Measurements from ENCODE around the gene PPFIBP1. TPM values are rescaled to one million over a fixed set of nuclear protein-coding genes. Genes with fewer than 3 reads are reported as not detected.

Gene PPFIBP1
- total and polyA plus RNA-seq, 9 of the 15 experiments (the other 6 are each of a cell fraction or from before 2014, with no cell fraction given) = 0.46 to 3.5 (median 1.8) TPM

GRCh38 chr12:27703720-27704452 lies 179.9 kb downstream of the PPFIBP1 start (continued):
- peak; percentile 96 for TF ChIP-seq FOXM1 (IDR thresholded peaks at IDR 0.05; ENCODE audit: low read depth)
- TF ChIP-seq FOXM1 (CRISPR knock-in tag; IDR thresholded peaks at IDR 0.05; ENCODE audit: low read depth) = no peak
- no peak for TF ChIP-seq GATAD2A (IDR thresholded peaks at IDR 0.05)
- no peak for TF ChIP-seq CLOCK (CRISPR knock-in tag; IDR thresholded peaks at IDR 0.05; ENCODE audit: borderline replicate concordance)
- no peak for TF ChIP-seq RREB1 (CRISPR knock-in tag; IDR thresholded peaks at IDR 0.05)
- TF ChIP-seq ZNF644 (tag; IDR thresholded peaks at IDR 0.05; ENCODE audit: low read depth) = no peak
- peak; percentile 94 for TF ChIP-seq TEAD4 (IDR thresholded peaks at IDR 0.05; ENCODE audit: low read length)
- TF ChIP-seq TEAD4 (CRISPR knock-in tag; IDR thresholded peaks at IDR 0.05; ENCODE audit: borderline replicate concordance) = peak; percentile 87; the same call in 1 of the 2 replicates
- no peak for TF ChIP-seq ZNF263 (CRISPR knock-in tag; IDR thresholded peaks at IDR 0.05; ENCODE audit: borderline replicate concordance)
- TF ChIP-seq TEAD1 (CRISPR knock-in tag; IDR thresholded peaks at IDR 0.05) = peak; percentile 99 to 100
- TF ChIP-seq CHCHD3 (CRISPR knock-in tag; IDR thresholded peaks at IDR 0.05) = no peak
- TF ChIP-seq ID3 (CRISPR knock-in tag; IDR thresholded peaks at IDR 0.05) = no peak
- no peak for TF ChIP-seq ID3 (tag; IDR thresholded peaks at IDR 0.05)
- TF ChIP-seq TCF3 (CRISPR knock-in tag; IDR thresholded peaks at IDR 0.05) = no peak
- TF ChIP-seq EP300 (IDR thresholded peaks at IDR 0.05; ENCODE audit: low read length) = peak; percentile 82
- no peak for TF ChIP-seq C11orf30 (IDR thresholded peaks at IDR 0.05; ENCODE audit: low read depth)
- TF ChIP-seq FUS (optimal IDR thresholded peaks at IDR 0.05; ENCODE audit: low read depth, low read length) = no peak
- TF ChIP-seq KLF10 (CRISPR knock-in tag; IDR thresholded peaks at IDR 0.05) = no peak
- TF ChIP-seq NEUROD1 (IDR thresholded peaks at IDR 0.05; ENCODE audit: borderline replicate concordance, low read depth, low read length, partially characterized antibody) = no peak
- peak; percentile 44; the same call in 1 of the 2 replicates for TF ChIP-seq DPF2 (IDR thresholded peaks at IDR 0.05)
- peak; percentile 63; the same call in 1 of the 2 replicates for TF ChIP-seq SOX6 (IDR thresholded peaks at IDR 0.05)

All from K562 (cell line).